Measurements from ENCODE around the gene SPTB. TPM values are rescaled to one million over a fixed set of nuclear protein-coding genes. Genes with fewer than 3 reads are reported as not detected.

Gene SPTB
- total and polyA plus RNA-seq, 9 donors: 0.28 to 1.4 (median 0.68) TPM

DNA sequence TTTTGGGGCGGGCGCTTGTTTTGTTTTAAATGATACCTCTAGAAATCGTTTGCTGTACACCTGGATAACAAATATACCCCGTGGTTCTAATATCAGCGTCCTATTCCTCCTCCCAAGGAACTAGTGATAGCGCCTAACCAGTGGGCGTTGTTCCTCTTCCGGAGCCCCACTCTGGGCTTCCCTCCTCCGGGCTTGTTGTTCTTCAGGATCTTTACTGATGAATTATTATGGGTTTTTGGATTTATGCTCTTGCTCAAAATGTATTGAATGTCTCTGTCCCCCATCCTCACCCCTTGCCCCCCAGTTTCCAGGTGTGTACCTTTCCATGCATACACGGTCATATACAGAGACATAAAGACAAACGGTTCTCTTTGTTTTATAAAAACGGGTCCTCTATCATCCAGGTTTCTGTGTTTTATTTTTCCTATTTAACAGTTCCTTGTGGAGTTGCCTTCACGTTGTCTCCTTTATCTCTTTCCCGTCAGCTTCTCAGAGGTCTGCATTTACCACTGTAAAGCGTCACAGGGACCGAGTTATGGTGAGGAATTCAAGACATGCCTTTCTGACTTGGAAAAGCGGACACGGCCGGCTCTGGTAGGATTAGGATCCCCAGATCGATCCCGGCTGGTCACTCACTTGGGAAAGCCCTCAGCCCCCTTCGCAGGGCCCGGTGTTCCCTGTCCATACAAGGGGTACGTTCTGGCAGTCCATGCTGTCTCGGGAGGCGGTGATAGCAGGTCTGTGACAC is 176.1 kb downstream of the SPTB start:
- intact Hi-C loops (cut with DNase I): loop anchor here in 1 of 4 donors (2.0 kb wide), 1 partner anchor 59 kb away; no protein-coding TSS in a partner anchor

DNA sequence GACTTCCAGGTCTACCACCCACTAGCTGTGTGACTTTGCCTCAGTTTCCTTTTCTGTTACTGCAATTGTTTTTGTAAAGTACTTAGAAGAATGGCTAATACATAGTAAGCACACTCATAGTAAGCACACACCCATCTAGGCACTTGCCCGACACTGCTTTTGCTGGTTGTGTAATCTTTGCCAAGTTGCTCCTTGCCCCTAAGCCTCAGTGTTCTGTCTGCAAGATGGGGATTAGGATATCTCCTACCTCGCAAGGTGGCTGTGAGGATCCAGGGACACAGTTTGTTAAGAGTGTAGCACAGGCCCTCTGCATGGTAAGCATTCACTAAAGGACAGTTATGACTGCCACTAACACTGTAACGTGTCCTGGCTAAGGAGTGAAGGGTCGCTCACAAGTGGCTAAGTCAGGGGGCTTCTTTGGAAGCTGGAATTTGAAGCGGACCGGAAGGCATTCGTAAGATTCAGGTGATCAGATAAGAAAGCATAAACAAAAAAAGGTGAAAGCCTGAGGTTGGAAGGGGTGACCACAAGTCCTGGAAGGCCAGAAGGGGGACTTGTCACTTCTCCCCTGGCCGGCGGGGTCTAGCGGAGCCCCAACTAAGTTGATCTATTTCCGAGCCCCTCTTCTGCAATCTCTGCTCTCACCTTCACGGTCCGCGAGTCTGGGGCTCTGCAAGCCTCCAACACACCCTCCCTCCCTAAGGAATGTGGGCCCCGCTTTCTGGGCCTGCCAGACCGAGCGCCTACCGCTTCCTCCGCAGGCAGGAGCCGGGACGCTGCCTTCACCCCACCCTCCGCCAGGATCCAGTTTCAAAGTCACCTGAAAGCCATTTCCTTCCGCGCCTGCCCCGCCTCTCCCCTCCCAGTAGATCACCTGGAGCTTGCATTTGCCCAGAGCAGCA is 177.0 kb downstream of the SPTB start:
- Histone ChIP-seq H3K27me3 (no peaks in the 10 kb centered on the region), H3K36me3 (no peaks in the 10 kb centered on the region), H3K4me1 (ENCODE audit: insufficient read depth) (peaks cover 19% of the 10 kb centered on the region), H3K4me3 (no peak overlapping the region), H3K9me3 (no peaks in the 10 kb centered on the region), H3K27ac (no peak overlapping the region)
- WGBS, 3 donors: 89% methylated on average over 25 of the region's 25 CpGs
- no peak for TF ChIP-seq POLR2A (IDR thresholded peaks at IDR 0.05)
- TF ChIP-seq EP300 (IDR thresholded peaks at IDR 0.05): no peak
- TF ChIP-seq, protein P1, sequence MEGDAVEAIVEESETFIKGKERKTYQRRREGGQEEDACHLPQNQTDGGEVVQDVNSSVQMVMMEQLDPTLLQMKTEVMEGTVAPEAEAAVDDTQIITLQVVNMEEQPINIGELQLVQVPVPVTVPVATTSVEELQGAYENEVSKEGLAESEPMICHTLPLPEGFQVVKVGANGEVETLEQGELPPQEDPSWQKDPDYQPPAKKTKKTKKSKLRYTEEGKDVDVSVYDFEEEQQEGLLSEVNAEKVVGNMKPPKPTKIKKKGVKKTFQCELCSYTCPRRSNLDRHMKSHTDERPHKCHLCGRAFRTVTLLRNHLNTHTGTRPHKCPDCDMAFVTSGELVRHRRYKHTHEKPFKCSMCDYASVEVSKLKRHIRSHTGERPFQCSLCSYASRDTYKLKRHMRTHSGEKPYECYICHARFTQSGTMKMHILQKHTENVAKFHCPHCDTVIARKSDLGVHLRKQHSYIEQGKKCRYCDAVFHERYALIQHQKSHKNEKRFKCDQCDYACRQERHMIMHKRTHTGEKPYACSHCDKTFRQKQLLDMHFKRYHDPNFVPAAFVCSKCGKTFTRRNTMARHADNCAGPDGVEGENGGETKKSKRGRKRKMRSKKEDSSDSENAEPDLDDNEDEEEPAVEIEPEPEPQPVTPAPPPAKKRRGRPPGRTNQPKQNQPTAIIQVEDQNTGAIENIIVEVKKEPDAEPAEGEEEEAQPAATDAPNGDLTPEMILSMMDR (IDR thresholded peaks at IDR 0.05): no peak
- no peak for DNase-seq
- intact Hi-C loops (cut with DNase I): no loop called here

More for the DNA sequence above, 176.1 kb downstream of the SPTB start:
- Histone ChIP-seq H3K4me1 (ENCODE audit: insufficient read depth) (peaks cover 24% of the 10 kb centered on the region), H3K27me3 (no peaks in the 10 kb centered on the region), H3K9me3 (no peaks in the 10 kb centered on the region), H3K36me3 (no peaks in the 10 kb centered on the region), H3K4me3 (peak overlapping the region; percentile 82), H3K27ac (peak overlapping the region; percentile 68 to 93)
- WGBS, 3 donors: 26 to 29% (median 27%) methylated on average over 26 of the region's 26 CpGs
- no peak for DNase-seq
- TF ChIP-seq, protein P1 (IDR thresholded peaks at IDR 0.05): no peak
- TF ChIP-seq EP300 (IDR thresholded peaks at IDR 0.05) (no peak), POLR2A (IDR thresholded peaks at IDR 0.05) (no peak)

DNA sequence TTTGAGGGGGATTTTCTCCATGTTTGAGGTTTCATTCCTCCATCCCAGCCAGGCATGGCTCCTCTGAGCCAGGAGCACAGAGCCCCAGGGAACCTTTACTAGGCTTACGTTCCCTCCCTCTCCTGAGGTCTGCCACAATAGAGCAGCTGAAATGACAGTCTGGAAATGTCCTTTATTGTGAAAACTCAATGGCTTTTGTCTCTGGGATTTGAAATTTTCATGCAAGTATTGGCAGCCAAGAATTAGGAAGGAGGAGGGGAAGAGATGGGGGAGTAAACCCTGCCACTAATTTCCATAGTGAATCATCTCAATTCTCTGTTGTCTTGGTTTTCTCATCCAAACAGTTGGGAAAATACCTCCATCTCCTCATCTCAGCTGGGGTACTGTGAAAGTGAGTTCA is 178.0 kb downstream of the SPTB start:
- intact Hi-C loops (cut with DNase I): no loop called here
- DNase-seq: no peak
- Histone ChIP-seq H3K4me3 (no peak overlapping the region), H3K27me3 (no peaks in the 10 kb centered on the region), H3K36me3 (no peaks in the 10 kb centered on the region), H3K9me3 (no peaks in the 10 kb centered on the region), H3K27ac (no peak overlapping the region), H3K4me1 (ENCODE audit: insufficient read depth) (peaks cover 13% of the 10 kb centered on the region)
- 81 to 94% (median 89%) methylated on average over 1 of the region's 1 CpG for WGBS, 3 donors
- TF ChIP-seq, protein P1 (IDR thresholded peaks at IDR 0.05): no peak
- TF ChIP-seq POLR2A (IDR thresholded peaks at IDR 0.05): no peak
- no peak for TF ChIP-seq EP300 (IDR thresholded peaks at IDR 0.05)

DNA sequence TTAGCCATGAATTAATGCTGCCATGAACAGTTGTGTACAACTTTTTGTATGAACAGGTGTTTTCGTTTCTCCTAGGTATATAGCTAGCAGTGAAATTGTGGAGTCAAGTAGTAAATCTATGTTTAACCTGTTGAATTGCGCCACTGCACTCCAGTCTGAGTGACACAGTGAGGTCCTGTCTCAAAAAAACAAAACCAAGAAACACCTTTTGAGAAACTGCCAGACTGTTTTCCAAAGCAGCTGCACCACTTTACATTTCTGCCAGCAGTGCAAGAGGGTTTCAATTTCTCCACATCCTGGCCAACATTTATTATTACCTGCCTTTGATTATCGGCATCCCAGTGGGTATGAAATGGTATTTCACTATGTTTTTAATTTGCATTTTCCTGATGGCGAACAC is 178.8 kb downstream of the SPTB start:
- H3K4me3 ChIP-seq: no peak overlapping the region
- TF ChIP-seq, protein P1 (IDR thresholded peaks at IDR 0.05): no peak
- TF ChIP-seq POLR2A (IDR thresholded peaks at IDR 0.05) (no peak), EP300 (IDR thresholded peaks at IDR 0.05) (no peak)
- H3K9me3 ChIP-seq: no peaks in the 10 kb centered on the region
- intact Hi-C loops (cut with DNase I): no loop called here
- H3K4me1 ChIP-seq (ENCODE audit: insufficient read depth): peaks cover 8% of the 10 kb centered on the region
- 93 to 94% (median 94%) methylated on average over 4 of the region's 4 CpGs for WGBS, 3 donors
- no peak for DNase-seq
- no peak overlapping the region for H3K27ac ChIP-seq
- H3K36me3 ChIP-seq: no peaks in the 10 kb centered on the region
- H3K27me3 ChIP-seq: no peaks in the 10 kb centered on the region
